Stimulated activated CD4-positive, alpha-beta T cell treated with anti-CD3 and anti-CD28 coated beads, Interleukin-12 subunit alpha, Interleukin-12 subunit beta, amount 100 ng/mL, for 48 hours (primary cell): ENCODE data around the gene OSBPL10.
A peak's percentile ranks its signal among the peaks of the same experiment; 100 is the strongest.

Source experiments
- DNase-seq, 3 donors: peaks; one replicate each; pipeline ENCODE4 v3.0.0-alpha.2; 2020; ENCODE audit warnings: low read depth in 2 of 3, low spot score in 1 of 3

Gene OSBPL10

GRCh38 chr3:31777887-31778286, 203.2 kb downstream of the OSBPL10 start:
- DNase-seq, result no peak

- no peak for DNase-seq
These were observed 204.0 kb downstream of the OSBPL10 start for GRCh38 chr3:31777092-31777491.

GRCh38 chr3:31776016-31776415, 205.0 kb downstream of the OSBPL10 start:
- DNase-seq, result no peak

DNA sequence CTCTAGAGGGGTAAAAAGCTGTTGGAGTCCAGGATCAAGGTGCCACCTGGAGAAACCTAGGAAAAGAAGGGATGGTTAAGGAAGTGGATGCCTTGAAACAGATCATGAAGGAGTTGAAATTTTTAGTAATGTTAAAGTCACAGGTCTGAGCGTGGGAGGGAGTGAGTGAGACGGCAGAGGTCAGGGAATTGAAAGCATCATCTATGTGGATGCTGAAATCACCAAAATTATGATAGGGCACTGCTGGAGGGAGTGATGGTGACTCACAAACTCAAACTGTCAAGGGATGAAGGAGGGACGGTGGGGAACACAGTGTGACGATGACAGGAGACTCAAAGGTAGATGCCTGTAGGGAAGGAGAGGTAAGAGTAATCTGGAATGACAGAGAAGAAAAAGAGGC, 205.7 kb downstream of the OSBPL10 start:
- no peak for DNase-seq

DNA sequence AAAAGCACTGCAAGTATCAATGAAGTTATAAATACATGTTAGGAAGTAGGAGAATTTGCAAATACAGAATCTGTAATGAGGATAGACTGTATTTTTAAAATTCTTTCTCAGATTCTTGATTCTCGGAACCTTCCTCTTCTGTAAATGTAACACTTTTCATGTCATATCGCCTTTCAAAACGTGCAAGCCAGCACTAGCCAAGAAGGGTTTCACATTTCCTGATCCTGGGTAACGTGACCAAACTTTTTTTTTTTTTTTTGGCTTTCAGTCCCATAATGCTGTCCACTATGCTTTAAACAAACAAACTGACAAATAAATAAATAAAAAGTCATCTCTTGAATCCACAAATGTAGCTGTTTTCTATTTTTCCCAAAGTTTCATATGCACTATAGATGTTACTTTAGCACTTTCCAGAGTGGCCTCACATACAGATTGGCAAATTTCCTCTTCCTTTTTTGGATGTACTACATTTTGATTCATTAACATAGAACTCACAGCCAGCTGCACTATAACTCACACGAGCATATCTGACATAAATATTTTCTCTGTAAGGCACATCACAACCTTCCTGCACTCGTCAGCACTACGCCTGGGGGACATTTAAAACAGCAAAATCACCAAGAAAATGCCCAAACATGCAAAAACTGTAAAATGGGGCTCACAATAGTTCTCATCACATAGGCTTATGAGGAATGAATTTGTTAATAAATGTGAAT, 208.1 kb downstream of the OSBPL10 start:
- no peak for DNase-seq

DNA sequence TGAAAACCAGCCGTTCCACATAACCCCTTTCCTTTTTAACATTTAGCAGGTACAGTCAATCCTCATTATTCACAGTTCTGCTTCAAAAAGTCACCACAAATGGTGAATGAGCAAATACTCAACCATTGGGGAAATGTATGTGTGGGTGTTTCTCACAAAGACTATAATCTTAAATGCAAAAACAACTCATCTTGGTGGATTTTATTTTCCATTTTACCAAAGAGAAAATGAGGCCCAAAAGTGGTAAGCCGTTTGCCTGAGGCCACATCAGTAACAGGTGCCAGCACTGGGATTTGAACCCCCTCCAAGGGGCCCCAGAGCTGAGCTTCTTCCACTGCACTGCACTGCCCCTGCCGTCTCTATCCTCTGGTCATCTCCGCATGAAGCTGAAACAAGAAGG, 208.8 kb downstream of the OSBPL10 start:
- peak in 2 of 3 donors; percentile 16 to 20 for DNase-seq

DNA sequence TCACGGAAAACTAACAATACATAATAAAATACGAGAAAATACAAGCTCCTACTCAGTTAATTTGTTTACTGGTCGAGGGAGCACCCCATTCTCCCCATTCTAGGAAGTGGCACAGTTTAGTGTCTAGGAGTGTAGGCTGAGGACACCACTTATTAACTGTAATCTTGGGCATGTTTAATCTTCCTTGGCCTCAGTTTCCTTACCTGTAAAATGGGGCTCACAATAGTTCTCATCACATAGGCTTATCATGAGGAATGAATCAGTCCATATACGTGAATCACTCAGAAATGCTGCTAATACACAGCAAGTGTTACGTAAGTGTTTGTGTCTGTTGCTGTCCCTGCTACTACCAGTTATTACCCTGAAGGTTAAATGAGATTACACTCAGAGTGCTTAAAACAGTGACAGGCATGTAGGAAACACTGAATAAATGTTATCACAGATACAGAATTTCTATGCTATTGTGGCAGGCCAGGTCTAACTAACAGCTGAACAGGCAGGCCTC, 210.2 kb downstream of the OSBPL10 start:
- DNase-seq, result no peak

- peak; percentile 21 to 56 (median 32) for DNase-seq
These were observed 212.5 kb downstream of the OSBPL10 start for GRCh38 chr3:31768479-31769125.

DNA sequence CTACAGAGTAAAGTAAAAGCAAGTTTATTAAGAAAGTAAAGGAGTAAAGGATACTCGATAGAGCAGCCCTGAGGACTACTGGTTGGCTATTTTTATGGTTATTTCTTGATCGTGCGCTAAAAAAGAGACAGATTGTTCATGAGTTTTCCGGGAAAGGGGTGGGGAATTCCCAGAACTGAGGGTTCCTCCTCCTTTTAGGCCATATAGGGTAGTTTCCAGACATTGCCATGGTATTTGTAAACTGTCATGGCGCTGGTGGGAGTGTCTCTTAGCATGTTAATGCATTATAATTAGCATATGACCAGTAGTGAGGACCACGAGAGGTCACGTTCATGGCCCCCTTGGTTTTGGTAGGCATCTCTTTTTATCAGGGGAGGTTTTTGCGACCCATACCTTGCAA, 213.1 kb downstream of the OSBPL10 start:
- DNase-seq, result no peak

GRCh38 chr3:31766669-31767068, 214.4 kb downstream of the OSBPL10 start:
- DNase-seq, result no peak

DNA sequence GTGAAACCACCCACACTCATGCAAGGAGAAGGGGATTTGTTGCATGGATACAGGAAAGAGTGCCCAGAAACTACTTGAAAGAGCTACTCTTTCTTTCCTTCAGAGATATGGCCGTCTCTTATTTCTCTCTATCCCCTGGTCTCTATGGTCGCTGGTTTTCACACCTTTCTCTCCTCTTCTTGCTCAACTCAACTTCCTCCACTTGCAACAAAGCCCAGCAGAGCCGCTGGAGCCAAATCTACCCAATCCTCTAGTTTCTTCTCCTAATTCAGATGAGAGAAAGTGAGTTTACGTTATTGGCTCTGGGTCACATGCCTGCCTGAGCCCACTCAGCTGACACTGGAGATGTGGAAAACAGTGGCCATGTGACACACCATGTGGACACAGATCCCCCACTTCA, 215.2 kb downstream of the OSBPL10 start:
- no peak for DNase-seq

GRCh38 chr3:31763731-31764130, 217.3 kb downstream of the OSBPL10 start:
- no peak for DNase-seq

DNA sequence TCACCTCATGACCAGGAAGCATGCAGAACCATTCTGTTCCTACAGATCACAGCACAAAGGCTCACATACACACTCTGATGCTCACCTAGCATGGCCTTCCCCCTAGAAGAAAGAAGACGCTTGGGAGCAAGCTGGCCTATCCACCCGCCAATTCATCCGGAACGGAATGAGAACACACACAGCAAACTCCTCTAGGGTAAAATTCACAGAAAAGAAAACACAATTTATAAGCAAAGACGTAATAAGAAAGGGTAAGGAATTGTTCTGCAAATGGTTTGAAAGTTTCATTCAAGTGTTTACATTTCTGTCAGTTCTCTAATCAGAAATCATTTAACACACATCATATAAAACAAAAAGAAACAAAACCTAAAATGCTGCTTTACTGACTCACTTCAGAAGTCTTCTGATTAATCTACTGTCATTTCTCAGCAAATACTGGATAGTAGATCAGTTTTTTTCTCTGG, 218.1 kb downstream of the OSBPL10 start:
- no peak for DNase-seq

GRCh38 chr3:31762097-31762764, 218.8 kb downstream of the OSBPL10 start:
- no peak for DNase-seq

DNA sequence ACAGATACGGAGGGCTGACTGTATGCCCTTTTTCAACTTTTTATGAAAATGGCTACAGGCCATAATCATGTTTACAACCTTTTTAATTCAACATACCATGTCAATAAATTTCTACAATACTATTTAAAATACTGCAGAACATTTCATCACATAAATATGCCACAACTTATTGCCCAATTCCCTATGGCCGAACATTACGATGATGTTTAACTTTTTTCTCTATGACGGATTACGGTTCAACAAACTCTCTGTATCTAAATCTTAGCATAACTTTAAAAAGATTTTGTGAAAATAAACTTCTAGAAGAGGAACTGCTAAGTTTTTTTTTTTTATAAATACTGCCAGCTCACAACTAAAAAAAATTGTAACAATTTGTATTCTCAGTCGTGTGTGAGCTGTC, 220.4 kb downstream of the OSBPL10 start:
- no peak for DNase-seq

GRCh38 chr3:31758322-31758965, 222.6 kb downstream of the OSBPL10 start:
- DNase-seq, result no peak

DNA sequence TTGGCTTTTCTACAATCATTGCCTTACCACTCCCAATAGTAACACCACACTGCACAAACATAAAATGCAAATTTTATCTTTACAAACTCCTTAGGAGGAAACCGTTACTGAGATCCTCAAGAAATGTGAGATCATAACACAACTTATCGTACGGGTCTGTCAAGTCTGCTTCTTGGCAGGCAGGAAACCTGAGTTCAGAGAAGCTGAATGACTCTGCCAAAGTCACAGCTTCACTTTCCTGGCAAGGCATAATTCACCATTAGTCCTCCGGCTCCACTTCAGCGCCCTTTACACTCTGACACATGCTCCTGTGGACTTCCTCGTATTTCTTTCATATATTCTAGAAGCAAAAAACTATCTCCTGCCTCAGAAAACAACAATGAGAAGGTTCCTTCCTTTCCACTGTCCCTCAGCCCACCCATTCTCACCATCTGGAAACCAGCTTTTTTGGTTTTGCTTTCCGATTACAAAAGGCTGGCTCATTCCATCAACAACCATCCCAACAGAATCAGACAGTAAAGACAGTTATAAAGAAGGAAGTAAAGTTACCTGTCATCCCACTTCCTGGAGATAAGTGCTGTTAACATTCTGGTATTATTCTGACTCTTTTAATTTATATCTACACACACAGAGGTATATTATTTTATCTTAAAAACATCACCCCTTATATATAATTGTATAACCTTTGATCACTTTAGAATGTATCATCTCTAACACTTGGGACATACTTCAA, 225.0 kb downstream of the OSBPL10 start:
- peak in 1 of 3 donors; percentile 36 for DNase-seq

- DNase-seq, result no peak
These were observed 226.3 kb downstream of the OSBPL10 start for GRCh38 chr3:31754575-31755278.

- DNase-seq, result no peak
These were observed 228.0 kb downstream of the OSBPL10 start for GRCh38 chr3:31753050-31753425.
